DMS79 treated with DMSO at 0.1 percent for 48 hours (cell line): Measurements from ENCODE around the gene SKOR1.

Experiments used
- DNase-seq: peaks from one replicate; lab custom pipeline; 2025; lab: John Stamatoyannopoulos, UW

Gene SKOR1

GRCh38 chr15:67818464-67818863, 6.8 kb upstream of the SKOR1 start:
- no peak for DNase-seq

- DNase-seq: no peak
These were observed 5.7 kb upstream of the SKOR1 start for GRCh38 chr15:67819636-67820035.

DNA sequence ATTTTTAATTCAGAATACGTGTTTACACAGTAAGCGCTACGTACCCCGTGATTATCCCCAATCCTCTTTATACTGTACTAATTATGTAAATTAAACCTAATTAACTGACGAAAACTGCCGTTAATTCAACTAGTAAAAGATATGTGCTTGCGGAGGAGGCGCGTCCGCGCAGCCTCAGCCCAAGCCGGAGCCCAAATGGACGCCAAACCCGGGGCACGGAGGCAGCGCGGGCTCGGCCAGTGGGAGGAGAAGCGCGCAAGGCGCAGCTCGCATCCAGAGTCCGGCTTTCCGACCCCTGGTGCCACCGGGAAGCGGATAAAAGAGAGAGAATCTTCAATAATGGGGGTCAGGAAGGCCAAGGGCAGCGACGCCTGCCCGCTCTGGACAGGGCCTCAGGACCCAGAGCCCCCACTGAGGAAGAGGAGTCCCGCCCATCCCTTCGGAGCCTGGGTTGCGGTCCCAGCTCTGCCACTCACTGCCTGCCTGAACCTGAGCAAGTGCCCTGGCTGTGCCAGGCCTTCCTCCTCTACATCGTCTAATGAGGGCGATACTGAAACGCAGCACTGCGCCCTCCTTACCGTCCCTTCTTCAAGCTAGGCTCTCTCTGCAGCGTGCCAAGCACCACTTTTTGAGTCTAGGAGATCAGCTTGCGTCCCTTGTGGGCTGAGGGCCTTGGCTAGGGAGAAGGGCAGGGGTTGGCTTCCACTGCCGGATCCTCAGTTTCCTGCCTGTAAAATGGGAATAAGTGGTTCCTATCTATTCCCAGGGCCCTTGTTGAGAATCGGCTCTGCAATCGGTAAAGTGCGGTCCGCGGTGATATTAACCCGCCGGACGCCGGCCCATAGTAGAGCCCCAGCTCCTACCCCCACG, 5.0 kb upstream of the SKOR1 start:
- no peak for DNase-seq

DNA sequence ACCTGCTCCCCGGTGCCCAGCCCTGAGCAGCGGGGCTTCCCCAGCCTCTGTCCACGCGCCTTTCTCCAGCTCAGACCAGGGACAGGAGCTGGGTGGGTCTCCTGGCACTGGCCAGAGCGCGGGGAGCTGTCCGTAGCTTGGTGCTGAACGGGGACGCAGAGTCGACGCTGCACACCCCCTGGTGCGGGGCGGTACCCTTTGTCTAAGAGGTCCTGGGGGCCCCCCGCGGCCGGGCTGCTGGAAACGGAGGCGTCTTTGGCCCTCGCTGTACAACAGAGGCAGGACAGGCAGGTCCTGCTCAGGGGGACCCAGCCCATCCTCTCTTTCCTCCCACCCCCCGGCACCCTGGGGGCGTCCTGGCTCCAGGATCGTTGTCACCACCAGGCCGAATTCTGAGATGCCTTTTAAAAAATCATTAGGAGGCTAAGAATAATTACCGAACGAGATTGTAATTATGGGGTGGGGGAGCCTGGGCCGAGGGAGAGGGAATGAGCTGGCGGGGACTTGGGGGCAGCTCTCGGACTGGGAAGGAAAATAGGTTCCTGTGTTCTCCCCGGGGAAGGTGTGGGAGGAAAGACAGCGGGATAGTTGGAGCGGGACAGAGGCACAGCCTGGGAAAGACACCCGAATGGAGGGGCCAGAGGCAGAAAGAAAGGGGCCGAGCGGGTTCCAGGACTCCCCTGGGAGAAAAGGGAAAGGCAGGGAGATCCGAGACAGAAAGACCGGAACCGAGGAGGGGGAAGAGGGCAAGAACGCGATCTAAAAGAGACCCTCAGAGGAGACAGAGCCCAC, 4.1 kb upstream of the SKOR1 start:
- no peak for DNase-seq

GRCh38 chr15:67821784-67822440, 3.4 kb upstream of the SKOR1 start:
- DNase-seq: no peak

- no peak for DNase-seq
These were observed 2.6 kb upstream of the SKOR1 start for GRCh38 chr15:67822537-67823313.

DNA sequence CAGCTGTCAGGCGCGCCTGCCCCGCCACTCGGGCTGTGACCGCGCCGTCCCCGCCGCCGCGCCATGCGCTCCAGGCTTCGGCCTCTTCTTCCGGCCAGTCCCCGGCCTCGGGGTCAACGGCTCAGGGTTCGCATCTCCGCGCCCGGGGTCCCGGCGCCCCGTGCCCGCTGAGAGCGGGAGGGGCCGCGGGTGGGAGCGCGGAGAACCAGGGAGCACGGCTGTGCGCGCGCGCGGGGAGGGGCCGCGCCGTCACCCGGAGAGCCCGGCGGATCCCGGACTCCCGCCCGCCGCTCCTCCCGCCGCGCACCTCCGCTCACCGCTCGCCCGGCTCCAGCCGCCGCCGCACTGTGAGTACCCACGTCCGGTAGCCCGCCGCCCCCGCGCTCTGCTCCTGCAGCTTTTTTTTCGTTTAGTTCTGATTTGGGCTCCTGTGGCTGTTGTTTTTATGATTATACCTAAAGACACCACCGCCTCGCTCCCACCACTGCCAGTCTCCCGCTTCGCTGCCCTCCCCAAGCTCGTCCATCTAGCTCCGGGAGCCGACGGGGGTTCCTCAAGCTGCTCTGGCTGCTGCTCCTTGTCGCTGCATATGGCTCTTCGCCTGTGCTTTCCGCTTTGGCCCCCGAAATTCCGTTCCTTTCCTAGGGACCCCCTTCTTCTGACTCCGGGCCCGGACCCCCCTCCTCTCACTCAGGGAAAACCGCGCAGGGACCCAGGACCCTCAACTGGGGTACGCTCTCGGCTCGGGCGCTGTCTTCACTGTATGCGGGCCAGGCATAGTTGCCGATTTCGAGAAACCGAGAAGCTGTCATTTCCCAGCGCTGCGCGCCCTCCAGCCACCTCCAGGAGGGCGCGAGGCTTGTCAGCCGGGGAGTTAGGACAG, 1.8 kb upstream of the SKOR1 start:
- no peak for DNase-seq

DNA sequence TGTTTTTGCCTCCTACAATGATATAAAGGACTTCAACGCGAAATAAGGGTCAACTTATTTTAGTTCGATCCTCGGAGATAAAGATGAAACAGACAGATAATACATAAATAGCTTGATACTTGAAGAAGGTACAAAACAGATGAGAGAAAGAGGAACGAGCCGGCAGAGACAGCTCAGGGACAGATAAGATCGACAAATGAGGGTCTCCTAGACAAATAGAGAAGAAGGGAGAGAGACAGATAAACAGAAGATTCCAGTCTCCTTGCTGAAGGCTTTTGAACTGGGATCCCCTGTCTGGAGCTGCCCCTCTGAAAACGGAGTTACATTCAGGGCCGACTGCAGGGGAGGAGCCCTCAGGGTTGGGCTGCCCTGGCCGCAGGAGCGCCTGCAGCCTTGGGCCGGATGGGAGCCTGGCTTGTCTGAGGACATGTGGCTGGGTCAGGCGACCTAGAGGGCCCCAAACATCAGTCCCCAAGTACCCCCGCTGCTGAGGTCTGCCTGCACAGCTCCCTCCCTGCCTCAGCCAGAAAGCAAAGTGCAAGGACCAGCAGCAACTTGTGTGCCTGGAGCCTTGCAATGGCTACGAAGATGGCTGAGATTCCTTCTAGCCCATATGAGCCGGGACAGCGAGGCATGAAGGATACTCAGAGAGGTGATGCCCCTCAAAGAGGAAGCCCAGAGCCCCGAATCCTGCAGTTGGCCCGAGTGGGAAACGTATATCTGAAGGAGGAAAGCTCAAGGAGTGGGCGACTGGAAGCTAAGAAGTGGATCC, 926 bp upstream of the SKOR1 start:
- no peak for DNase-seq

GRCh38 chr15:67825881-67826716, 790 bp downstream of the SKOR1 start:
- no peak for DNase-seq

DNA sequence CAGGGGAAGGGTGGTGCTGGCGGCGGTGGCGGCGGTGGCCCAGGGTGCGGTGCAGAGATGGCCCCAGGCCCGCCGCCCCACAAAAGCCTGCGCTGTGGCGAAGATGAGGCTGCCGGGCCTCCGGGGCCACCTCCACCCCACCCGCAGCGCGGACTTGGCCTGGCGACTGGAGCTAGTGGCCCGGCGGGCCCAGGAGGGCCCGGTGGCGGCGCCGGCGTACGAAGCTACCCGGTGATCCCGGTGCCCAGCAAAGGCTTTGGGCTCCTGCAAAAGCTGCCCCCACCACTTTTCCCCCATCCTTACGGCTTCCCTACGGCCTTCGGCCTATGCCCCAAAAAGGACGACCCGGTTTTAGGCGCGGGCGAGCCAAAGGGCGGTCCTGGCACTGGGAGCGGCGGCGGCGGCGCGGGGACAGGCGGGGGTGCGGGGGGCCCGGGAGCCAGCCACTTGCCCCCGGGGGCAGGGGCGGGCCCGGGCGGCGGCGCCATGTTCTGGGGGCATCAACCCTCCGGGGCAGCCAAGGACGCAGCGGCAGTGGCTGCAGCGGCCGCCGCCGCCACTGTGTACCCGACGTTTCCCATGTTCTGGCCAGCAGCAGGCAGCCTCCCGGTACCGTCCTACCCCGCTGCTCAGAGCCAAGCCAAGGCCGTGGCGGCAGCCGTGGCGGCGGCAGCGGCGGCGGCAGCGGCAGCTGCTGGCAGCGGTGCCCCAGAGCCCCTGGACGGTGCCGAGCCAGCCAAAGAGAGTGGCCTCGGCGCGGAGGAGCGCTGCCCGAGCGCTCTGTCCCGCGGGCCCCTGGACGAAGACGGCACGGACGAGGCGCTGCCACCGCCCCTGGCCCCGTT, 1.6 kb downstream of the SKOR1 start:
- DNase-seq: no peak

DNA sequence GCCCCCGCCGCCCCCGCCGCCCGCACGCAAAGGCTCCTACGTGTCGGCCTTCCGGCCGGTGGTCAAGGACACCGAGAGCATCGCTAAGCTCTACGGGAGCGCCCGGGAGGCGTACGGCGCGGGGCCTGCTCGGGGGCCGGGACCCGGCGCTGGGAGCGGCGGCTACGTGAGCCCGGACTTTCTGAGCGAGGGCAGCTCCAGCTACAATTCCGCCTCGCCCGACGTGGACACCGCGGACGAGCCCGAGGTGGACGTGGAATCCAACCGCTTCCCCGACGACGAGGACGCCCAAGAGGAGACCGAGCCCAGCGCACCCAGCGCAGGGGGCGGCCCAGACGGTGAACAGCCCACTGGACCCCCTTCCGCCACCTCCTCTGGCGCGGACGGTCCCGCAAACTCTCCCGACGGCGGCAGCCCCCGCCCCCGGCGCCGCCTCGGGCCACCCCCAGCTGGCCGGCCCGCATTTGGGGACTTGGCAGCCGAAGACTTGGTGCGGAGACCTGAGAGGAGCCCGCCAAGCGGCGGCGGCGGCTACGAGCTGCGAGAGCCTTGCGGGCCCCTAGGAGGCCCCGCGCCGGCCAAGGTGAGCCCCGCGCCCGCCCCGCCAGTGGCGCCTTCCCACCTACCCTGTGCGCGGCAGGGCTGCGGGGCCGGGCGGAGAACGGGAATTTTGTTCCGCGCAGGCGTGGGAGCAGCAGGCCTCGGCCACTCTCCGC, 2.4 kb downstream of the SKOR1 start:
- no peak for DNase-seq

DNA sequence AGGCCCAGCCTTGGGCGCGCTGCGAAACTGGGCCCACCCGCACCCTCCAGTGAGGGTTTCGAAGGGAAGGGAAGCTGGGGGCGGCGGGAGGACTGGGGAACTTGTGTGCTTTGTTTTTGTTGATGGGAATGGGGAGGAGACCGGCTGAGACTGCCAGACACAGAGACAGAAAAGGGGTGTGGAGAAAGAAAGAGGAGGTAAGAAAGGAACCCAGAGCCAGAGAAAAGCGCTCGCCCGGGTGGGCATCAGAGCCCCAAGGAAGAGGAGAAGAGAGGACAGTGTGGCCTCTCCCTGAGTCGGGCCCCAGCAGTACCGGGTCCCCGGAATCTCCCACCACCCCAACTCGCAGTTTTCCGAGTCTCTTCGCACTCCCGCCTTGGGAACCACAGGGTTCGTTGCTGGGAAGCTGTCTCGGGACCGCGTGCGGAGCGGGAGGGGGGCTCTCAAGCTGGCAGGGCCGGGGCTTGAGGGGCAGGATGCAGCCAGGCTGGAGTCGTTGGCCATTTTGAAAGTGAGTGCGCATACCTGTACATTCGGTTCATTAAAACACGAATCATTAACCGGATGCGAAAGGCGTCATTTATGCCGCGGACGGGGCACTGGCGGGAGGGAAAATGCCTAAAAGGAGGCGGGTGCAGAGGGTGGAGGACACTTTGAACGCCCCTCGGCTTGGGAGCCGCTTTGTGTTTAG, 3.1 kb downstream of the SKOR1 start:
- DNase-seq: no peak

DNA sequence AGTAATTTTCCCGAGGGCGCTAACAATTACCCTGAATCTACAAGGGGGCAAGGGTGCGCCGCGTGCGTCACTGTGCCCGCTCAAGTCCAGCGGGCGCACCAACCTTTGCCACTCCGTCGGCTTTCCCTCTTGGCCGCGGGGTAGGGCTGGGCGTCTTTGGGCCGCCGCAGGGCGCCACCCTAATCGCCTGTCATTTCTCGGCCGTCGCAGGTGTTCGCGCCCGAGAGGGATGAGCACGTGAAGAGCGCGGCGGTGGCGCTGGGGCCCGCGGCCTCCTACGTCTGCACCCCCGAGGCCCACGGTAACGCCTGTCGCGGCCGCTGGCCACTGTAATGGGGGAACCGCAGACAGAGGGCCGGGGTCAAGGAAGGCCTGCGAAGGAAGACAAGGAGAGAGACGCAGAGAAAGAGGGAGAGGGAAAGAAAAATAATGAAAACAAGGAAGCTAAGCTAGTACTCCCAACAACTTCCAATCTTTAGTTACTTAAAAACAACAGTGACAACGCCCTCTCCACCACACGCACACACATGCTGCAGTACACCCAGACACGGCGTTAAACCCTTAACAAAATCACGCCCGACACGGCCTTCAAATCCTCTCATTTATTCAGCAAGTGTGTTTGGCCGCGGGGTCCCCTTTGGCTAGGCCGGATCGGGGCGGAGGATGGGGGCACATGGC, 3.8 kb downstream of the SKOR1 start:
- DNase-seq: no peak

DNA sequence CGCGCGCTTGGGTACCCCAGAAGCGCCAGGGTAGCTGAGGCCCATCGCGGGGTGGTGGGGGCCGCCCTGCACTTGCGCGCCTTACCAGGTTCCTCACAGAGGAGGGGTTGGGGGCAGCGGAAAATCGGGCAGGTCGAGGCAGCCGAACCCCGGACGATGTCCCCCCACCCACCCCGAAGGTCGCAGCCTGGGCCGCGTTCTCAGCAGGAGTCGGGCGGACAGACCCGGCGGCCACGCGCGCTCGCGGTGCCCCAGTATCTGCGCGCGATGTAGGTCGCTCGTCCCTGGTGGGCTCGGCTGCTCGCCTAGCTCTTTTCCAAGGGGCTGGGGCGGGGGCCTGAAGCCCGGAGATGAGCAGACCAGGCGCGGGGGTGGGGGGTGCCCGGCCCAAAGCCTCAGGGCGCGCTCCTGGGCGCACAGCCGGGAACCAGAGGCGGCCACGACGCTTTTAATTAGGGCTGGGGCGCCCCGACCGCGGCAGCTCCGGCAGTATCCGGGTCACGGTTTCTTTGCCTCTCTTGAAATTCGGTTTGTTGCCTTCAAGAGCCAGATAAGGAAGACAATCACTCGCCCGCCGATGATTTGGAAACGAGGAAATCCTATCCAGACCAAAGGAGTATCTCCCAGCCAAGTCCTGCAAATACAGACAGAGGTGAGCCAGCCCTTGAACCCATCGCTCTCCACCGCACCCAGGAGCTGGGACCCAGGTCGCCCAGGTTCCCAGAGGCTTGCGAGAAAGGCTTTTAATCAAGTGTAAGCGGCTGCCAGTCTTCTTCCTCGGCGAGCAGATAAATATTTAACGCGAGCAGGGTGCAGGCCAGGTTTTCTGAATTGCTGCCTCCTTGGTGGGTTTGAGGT, 4.6 kb downstream of the SKOR1 start:
- DNase-seq: no peak

- no peak for DNase-seq
These were observed 6.1 kb downstream of the SKOR1 start for GRCh38 chr15:67831363-67831762.
